Measurements from ENCODE around the gene RYR2.

Gene RYR2

GRCh38 chr1:237041795-237042525, at the start of gene RYR2:
Gene RYR2, plus strand, starts transcription at chr1:237042184. Its CDS starts 338 bp downstream, at chr1:237042522.
- no peak for DNase-seq

GRCh38 chr1:236992449-236992848, 49.5 kb upstream of the RYR2 start:
- DNase-seq = no peak

GRCh38 chr1:236994450-236994849, 47.5 kb upstream of the RYR2 start:
- DNase-seq = no peak

- DNase-seq = no peak
Observed at GRCh38 chr1:236997361-236997760, 44.6 kb upstream of the RYR2 start.

- DNase-seq = no peak
Observed at GRCh38 chr1:236997882-236998281, 44.1 kb upstream of the RYR2 start.

GRCh38 chr1:236998546-236998945, 43.4 kb upstream of the RYR2 start:
- DNase-seq = no peak

GRCh38 chr1:237000191-237000590, 41.8 kb upstream of the RYR2 start:
- no peak for DNase-seq

- no peak for DNase-seq
Observed at GRCh38 chr1:237003516-237003915, 38.5 kb upstream of the RYR2 start.

GRCh38 chr1:237004116-237004515, 37.9 kb upstream of the RYR2 start, which contains the start of gene MT1HL1:
Gene MT1HL1, minus strand, starts transcription at chr1:237004441. Its CDS starts 69 bp downstream, at chr1:237004372.
- DNase-seq = no peak

GRCh38 chr1:237005674-237006073, 36.3 kb upstream of the RYR2 start:
- DNase-seq = no peak

- no peak for DNase-seq
Observed at GRCh38 chr1:237007147-237007881, 34.7 kb upstream of the RYR2 start.

- DNase-seq = no peak
Observed at GRCh38 chr1:237009611-237010010, 32.4 kb upstream of the RYR2 start.

GRCh38 chr1:237011432-237011831, 30.6 kb upstream of the RYR2 start:
- no peak for DNase-seq

GRCh38 chr1:237012361-237012760, 29.6 kb upstream of the RYR2 start:
- no peak for DNase-seq

GRCh38 chr1:237012788-237013383, 29.1 kb upstream of the RYR2 start:
- no peak for DNase-seq

GRCh38 chr1:237013608-237014007, 28.4 kb upstream of the RYR2 start:
- no peak for DNase-seq

- no peak for DNase-seq
Observed at GRCh38 chr1:237016626-237017025, 25.4 kb upstream of the RYR2 start.

GRCh38 chr1:237018896-237019295, 23.1 kb upstream of the RYR2 start:
- no peak for DNase-seq

- DNase-seq = no peak
Observed at GRCh38 chr1:237025358-237026074, 16.5 kb upstream of the RYR2 start.

GRCh38 chr1:237029240-237029639, 12.7 kb upstream of the RYR2 start:
- DNase-seq = no peak

- no peak for DNase-seq
Observed at GRCh38 chr1:237029850-237030535, 12.0 kb upstream of the RYR2 start.

- DNase-seq = no peak
Observed at GRCh38 chr1:237031480-237031879, 10.5 kb upstream of the RYR2 start.

GRCh38 chr1:237032029-237032428, 10.0 kb upstream of the RYR2 start:
- DNase-seq = no peak
